ENCODE results near the gene EPAS1. TPM values are rescaled to one million over a fixed set of nuclear protein-coding genes. Genes with fewer than 3 reads are reported as not detected.
A peak's percentile ranks its signal among the peaks of the same experiment; 100 is the strongest.

The EPAS1 gene
- total RNA-seq, 3 donors from 2014 or later, result 92.5 to 274 (median 229) TPM

DNA sequence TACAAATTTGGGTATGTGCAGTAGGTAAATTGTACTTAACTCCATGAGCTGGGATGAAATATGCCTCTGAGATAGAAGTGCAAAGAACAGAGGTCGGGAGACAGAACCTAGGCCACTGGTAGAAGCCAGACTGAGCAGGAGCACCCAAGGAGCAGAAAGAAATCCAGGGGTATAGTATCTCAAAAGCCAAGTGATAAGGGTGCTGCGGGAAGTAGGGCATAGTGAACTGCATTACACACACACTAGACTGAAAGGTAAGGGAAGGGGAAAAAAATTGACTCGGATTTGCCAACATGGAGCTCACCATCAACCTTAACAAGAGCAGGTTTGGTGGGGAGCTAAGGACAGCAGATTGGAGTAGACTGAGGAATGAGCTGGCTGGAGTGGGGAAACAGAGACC, 92.8 kb downstream of the EPAS1 start:
- no peaks in the 10 kb centered on the region for H3K9me3 ChIP-seq
- H3K4me3 ChIP-seq, result no peak overlapping the region
- intact Hi-C loops (cut with DNase I; ENCODE audit: low total_unique reads), result no loop called here
- H3K4me1 ChIP-seq, result no peaks in the 10 kb centered on the region
- H3K36me3 ChIP-seq, result no peaks in the 10 kb centered on the region
- TF ChIP-seq POLR2AphosphoS5 (IDR thresholded peaks at IDR 0.05) (no peak), POLR2A (IDR thresholded peaks at IDR 0.05) (no peak)
- TF ChIP-seq, protein P1, sequence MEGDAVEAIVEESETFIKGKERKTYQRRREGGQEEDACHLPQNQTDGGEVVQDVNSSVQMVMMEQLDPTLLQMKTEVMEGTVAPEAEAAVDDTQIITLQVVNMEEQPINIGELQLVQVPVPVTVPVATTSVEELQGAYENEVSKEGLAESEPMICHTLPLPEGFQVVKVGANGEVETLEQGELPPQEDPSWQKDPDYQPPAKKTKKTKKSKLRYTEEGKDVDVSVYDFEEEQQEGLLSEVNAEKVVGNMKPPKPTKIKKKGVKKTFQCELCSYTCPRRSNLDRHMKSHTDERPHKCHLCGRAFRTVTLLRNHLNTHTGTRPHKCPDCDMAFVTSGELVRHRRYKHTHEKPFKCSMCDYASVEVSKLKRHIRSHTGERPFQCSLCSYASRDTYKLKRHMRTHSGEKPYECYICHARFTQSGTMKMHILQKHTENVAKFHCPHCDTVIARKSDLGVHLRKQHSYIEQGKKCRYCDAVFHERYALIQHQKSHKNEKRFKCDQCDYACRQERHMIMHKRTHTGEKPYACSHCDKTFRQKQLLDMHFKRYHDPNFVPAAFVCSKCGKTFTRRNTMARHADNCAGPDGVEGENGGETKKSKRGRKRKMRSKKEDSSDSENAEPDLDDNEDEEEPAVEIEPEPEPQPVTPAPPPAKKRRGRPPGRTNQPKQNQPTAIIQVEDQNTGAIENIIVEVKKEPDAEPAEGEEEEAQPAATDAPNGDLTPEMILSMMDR (IDR thresholded peaks at IDR 0.05), result no peak
- no peaks in the 10 kb centered on the region for H3K27me3 ChIP-seq
- DNase-seq (ENCODE audit: low spot score in 2 of 2), result no peak
- peak overlapping the region in 1 of 2 donors; percentile 20 for H3K27ac ChIP-seq

DNA sequence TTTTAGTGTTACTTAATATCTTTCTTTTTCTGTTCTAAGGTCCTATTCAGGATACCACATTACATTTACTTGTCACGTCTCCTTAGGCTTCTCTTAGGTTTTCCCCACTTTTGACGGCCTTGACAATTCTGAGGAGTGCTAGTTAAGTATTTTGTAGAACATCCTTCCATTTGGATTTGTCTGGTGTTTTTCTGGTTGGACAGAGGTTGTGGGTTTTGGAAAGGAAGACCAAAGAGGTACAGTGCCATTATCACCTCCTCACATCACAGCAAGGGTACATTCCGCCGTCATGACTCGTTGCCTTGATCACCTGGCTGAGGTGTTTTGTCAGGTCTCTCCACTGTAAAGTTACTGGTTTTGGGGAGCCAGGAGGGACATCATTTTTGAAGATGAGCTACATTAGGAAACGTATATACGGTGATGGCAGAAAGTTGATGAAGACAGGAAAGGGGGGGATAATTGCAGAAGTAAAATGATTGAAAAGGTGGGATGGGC, 93.7 kb downstream of the EPAS1 start:
- TF ChIP-seq POLR2AphosphoS5 (IDR thresholded peaks at IDR 0.05) (no peak), POLR2A (IDR thresholded peaks at IDR 0.05) (no peak)
- TF ChIP-seq, protein P1 (IDR thresholded peaks at IDR 0.05), result no peak
- Histone ChIP-seq H3K9me3 (no peaks in the 10 kb centered on the region), H3K27me3 (no peaks in the 10 kb centered on the region), H3K4me3 (no peak overlapping the region), H3K36me3 (no peaks in the 10 kb centered on the region), H3K4me1 (no peaks in the 10 kb centered on the region), H3K27ac (no peak overlapping the region)
- intact Hi-C loops (cut with DNase I; ENCODE audit: low total_unique reads), result no loop called here
- no peak for DNase-seq (ENCODE audit: low spot score in 2 of 2)

DNA sequence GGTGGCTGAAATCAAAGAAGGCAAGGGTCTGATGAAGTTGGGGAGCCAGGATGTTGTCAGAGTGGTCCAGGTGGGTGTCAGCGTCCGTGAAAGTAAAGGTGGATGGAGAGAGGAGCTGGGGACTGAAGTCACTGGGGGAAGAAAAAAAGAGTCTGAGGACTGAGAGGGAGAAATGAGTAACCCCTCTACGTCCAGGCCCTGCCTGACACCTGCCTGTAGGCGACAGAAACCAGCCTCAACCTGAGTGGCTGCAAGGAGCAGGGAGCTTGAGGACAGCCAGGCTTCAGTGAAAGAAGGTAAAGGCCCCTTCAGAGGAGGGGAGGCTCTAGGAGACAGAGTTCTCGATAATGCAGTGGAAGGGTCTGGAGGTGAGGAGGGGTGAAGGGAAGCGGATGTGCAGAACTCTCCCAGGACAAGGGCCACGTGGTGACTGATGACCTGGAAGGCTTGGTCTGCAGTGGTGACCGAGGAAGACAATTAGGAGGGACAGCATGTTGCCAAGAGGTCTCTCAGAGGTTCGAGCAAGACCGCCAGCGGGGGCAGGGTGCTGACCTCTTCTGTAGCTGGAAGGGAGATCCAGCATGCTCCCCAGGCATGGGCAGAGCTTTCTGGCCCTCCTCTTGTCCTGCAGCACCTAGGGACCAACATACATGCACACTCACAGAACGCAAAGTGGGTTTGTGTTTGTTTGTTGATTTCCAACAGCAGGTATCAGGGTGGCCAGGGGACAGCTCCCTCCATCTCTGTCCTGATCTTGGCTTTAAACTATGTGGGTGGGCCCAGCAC, 95.5 kb downstream of the EPAS1 start:
- no peak for TF ChIP-seq POLR2AphosphoS5 (IDR thresholded peaks at IDR 0.05)
- TF ChIP-seq, protein P1 (IDR thresholded peaks at IDR 0.05), result no peak
- no peak for TF ChIP-seq POLR2A (IDR thresholded peaks at IDR 0.05)
- intact Hi-C loops (cut with DNase I; ENCODE audit: low total_unique reads), result no loop called here
- no peak for DNase-seq (ENCODE audit: low spot score in 2 of 2)

DNA sequence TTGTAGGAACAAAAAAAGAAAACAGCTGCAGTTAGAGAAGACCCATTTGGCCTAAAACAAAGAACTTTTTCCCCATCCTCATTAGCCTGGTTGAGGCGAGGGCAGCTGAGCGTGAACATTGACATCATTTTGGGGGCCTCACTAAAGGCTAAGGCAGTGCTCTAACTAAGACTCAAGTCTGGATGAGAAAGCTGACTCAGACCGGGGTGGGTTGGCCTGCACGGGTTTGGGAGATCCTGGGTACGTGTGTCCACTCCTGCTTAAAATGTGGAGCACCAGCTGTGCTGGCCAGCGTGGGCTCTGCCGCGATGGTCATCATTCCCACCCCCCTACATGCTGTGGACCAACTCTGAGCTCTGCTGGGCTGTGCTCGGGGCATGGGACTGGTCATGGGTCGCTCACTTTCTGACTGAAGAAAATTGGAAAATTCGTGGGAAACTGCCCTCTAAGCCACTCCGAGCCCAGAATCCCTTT, 96.2 kb downstream of the EPAS1 start:
- Histone ChIP-seq H3K4me3 (no peak overlapping the region), H3K36me3 (no peaks in the 10 kb centered on the region), H3K27me3 (no peaks in the 10 kb centered on the region), H3K27ac (no peak overlapping the region), H3K9me3 (no peaks in the 10 kb centered on the region), H3K4me1 (no peaks in the 10 kb centered on the region)
- intact Hi-C loops (cut with DNase I; ENCODE audit: low total_unique reads), result no loop called here
- no peak for DNase-seq (ENCODE audit: low spot score in 2 of 2)
- TF ChIP-seq, protein P1 (IDR thresholded peaks at IDR 0.05), result no peak
- TF ChIP-seq POLR2AphosphoS5 (IDR thresholded peaks at IDR 0.05) (no peak), POLR2A (IDR thresholded peaks at IDR 0.05) (no peak)

More for the DNA sequence above, 95.5 kb downstream of the EPAS1 start:
- no peaks in the 10 kb centered on the region for H3K9me3 ChIP-seq
- no peaks in the 10 kb centered on the region for H3K27me3 ChIP-seq
- no peaks in the 10 kb centered on the region for H3K4me1 ChIP-seq
- no peak overlapping the region for H3K4me3 ChIP-seq
- H3K27ac ChIP-seq, result no peak overlapping the region
- no peaks in the 10 kb centered on the region for H3K36me3 ChIP-seq

DNA sequence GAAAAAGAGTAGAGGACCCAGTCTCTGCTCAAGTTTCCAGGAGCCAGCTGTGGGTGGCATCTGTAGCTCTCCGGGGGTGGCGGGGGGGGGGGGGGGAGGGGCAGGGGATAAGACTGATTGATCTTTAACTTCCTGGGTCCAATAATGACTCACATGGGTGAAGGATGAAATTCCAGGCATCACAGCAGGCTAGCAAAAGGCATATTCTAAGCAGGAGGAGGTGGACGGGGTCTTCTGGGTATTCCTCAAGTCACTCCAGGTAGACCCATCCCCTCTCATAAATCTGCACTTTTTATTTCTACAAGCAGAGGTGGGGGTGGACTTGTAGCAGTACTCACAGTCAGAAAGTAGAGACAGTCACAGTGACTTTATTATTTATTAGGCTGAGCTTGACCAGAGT, 96.7 kb downstream of the EPAS1 start:
- no peaks in the 10 kb centered on the region for H3K36me3 ChIP-seq
- no peaks in the 10 kb centered on the region for H3K4me1 ChIP-seq
- intact Hi-C loops (cut with DNase I; ENCODE audit: low total_unique reads), result no loop called here
- H3K9me3 ChIP-seq, result no peaks in the 10 kb centered on the region
- no peak overlapping the region for H3K27ac ChIP-seq
- no peak overlapping the region for H3K4me3 ChIP-seq
- TF ChIP-seq, protein P1 (IDR thresholded peaks at IDR 0.05), result no peak
- TF ChIP-seq POLR2A (IDR thresholded peaks at IDR 0.05) (no peak), POLR2AphosphoS5 (IDR thresholded peaks at IDR 0.05) (no peak)
- DNase-seq (ENCODE audit: low spot score in 2 of 2), result no peak
- no peaks in the 10 kb centered on the region for H3K27me3 ChIP-seq

Measured in breast epithelium (tissue), 4 donors.